ENCODE data around the gene SYT6. TPM values are rescaled to one million over a fixed set of nuclear protein-coding genes. Genes with fewer than 3 reads are reported as not detected.

The SYT6 gene
- not detected in 2 replicates for total RNA-seq (2014; rRNA removed; shearing (Covaris generic))
- total RNA-seq (2022) = not detected in 2 replicates
- not detected for Bru-seq, nascent RNA
- BruChase-seq, experiment 1, labeled RNA remaining after a 6-hour chase = not detected
- BruChase-seq, experiment 2, labeled RNA remaining after a 2-hour chase = not detected
- long read RNA-seq = 0 reads

GRCh38 chr1:114153261-114154145 lies at the start of gene SYT6:
Gene SYT6, minus strand, starts transcription at chr1:114153869. Its CDS starts 97 bp downstream, at chr1:114153772.
- H4K20me1 ChIP-seq (ENCODE audit: insufficient read depth, low read length) = no peaks in the 10 kb centered on the region
- TF ChIP-seq, protein P1, sequence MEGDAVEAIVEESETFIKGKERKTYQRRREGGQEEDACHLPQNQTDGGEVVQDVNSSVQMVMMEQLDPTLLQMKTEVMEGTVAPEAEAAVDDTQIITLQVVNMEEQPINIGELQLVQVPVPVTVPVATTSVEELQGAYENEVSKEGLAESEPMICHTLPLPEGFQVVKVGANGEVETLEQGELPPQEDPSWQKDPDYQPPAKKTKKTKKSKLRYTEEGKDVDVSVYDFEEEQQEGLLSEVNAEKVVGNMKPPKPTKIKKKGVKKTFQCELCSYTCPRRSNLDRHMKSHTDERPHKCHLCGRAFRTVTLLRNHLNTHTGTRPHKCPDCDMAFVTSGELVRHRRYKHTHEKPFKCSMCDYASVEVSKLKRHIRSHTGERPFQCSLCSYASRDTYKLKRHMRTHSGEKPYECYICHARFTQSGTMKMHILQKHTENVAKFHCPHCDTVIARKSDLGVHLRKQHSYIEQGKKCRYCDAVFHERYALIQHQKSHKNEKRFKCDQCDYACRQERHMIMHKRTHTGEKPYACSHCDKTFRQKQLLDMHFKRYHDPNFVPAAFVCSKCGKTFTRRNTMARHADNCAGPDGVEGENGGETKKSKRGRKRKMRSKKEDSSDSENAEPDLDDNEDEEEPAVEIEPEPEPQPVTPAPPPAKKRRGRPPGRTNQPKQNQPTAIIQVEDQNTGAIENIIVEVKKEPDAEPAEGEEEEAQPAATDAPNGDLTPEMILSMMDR (conservative IDR thresholded peaks at IDR 0.05; ENCODE audit: low read length) = no peak
- no peak for TF ChIP-seq EZH2phosphoT487 (IDR thresholded peaks at IDR 0.05; ENCODE audit: borderline replicate concordance, low read depth, low read length)
- H3K4me3 ChIP-seq (ENCODE audit: low read depth, low read length, poor library complexity, severe bottlenecking) = no peak within 1 kb of the TSS
- POLR2A ChIA-PET = interaction anchor here (1.0 kb wide), 1 partner anchor 22 kb away, joined by 3 read pairs; no protein-coding TSS in a partner anchor
- no peaks in the 10 kb centered on the region for H3K9me2 ChIP-seq (ENCODE audit: insufficient read depth, low read length)
- no peak within 1 kb of the TSS for H2AFZ ChIP-seq (ENCODE audit: low read length)
- H3K4me2 ChIP-seq (ENCODE audit: low read length) = no peak within 1 kb of the TSS
- no TSS peak for BruUV-seq (replicated peaks)
- H3K4me1 ChIP-seq (ENCODE audit: insufficient read depth, low read length, poor library complexity, severe bottlenecking) = no peaks in the 10 kb centered on the region
- H3K27ac ChIP-seq (ENCODE audit: low read depth, low read length, poor library complexity, severe bottlenecking) = no peak within 1 kb of the TSS
- no peaks in the 10 kb centered on the region for H3K79me2 ChIP-seq (ENCODE audit: insufficient read depth, low read depth, low read length)
- no peak for DNase-seq (ENCODE audit: low spot score)
- H3K9me3 ChIP-seq (ENCODE audit: low read length) = no peaks in the 10 kb centered on the region
- no peaks in the 10 kb centered on the region for H3K36me3 ChIP-seq (ENCODE audit: insufficient read depth, low read length)
- intact Hi-C loops (cut with micrococcal nuclease; ENCODE audit: unreplicated experiment) = no loop called here
- CTCF ChIA-PET (ENCODE audit: unreplicated experiment) = no interaction called here

- H3K4me3 ChIP-seq (ENCODE audit: low read depth, low read length, poor library complexity, severe bottlenecking) = no peak overlapping the region
- POLR2A ChIA-PET = no interaction called here
- CTCF ChIA-PET (ENCODE audit: unreplicated experiment) = no interaction called here
- no peak overlapping the region for H3K27ac ChIP-seq (ENCODE audit: low read depth, low read length, poor library complexity, severe bottlenecking)
- intact Hi-C loops (cut with micrococcal nuclease; ENCODE audit: unreplicated experiment) = no loop called here
- H3K4me1 ChIP-seq (ENCODE audit: insufficient read depth, low read length, poor library complexity, severe bottlenecking) = no peaks in the 10 kb centered on the region
- no peaks in the 10 kb centered on the region for H3K79me2 ChIP-seq (ENCODE audit: insufficient read depth, low read depth, low read length)
- no peaks in the 10 kb centered on the region for H3K9me2 ChIP-seq (ENCODE audit: insufficient read depth, low read length)
- no peak overlapping the region for H2AFZ ChIP-seq (ENCODE audit: low read length)
- H4K20me1 ChIP-seq (ENCODE audit: insufficient read depth, low read length) = no peaks in the 10 kb centered on the region
- DNase-seq (ENCODE audit: low spot score) = no peak
- TF ChIP-seq, protein P1 (conservative IDR thresholded peaks at IDR 0.05; ENCODE audit: low read length) = no peak
- no peak for TF ChIP-seq EZH2phosphoT487 (IDR thresholded peaks at IDR 0.05; ENCODE audit: borderline replicate concordance, low read depth, low read length)
- H3K36me3 ChIP-seq (ENCODE audit: insufficient read depth, low read length) = no peaks in the 10 kb centered on the region
- no peaks in the 10 kb centered on the region for H3K9me3 ChIP-seq (ENCODE audit: low read length)
- no peak overlapping the region for H3K4me2 ChIP-seq (ENCODE audit: low read length)
- BruUV-seq (replicated peaks) = no TSS peak
Measured at GRCh38 chr1:114201486-114201885, 47.8 kb upstream of the SYT6 start.

Measured in OCI-LY7 (cell line).